ENCODE measurements around the gene ZNF783.

ZNF783 gene

DNA sequence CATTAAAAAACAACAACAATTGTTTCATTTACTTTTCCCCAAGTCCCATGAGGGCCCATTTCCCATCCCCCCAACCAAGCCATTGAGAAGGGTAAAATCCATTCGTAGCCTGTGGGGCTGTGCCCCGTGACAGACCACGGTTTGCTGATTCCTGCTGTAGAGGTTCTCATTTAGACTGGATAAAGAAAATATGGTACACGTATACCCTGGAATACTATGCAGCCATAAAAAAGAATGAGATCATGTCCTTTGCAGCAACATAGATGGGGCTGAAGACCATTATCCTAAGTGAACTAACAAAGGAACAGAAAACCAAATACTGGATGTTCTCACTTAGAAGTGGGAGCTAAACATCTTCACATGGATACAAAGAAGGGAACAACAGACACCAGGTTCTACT lies 44.9 kb downstream of the ZNF783 start:
- DNase-seq (ENCODE audit: extremely low read depth, low read depth), result no peak
- TF ChIP-seq, protein P1, sequence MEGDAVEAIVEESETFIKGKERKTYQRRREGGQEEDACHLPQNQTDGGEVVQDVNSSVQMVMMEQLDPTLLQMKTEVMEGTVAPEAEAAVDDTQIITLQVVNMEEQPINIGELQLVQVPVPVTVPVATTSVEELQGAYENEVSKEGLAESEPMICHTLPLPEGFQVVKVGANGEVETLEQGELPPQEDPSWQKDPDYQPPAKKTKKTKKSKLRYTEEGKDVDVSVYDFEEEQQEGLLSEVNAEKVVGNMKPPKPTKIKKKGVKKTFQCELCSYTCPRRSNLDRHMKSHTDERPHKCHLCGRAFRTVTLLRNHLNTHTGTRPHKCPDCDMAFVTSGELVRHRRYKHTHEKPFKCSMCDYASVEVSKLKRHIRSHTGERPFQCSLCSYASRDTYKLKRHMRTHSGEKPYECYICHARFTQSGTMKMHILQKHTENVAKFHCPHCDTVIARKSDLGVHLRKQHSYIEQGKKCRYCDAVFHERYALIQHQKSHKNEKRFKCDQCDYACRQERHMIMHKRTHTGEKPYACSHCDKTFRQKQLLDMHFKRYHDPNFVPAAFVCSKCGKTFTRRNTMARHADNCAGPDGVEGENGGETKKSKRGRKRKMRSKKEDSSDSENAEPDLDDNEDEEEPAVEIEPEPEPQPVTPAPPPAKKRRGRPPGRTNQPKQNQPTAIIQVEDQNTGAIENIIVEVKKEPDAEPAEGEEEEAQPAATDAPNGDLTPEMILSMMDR (IDR thresholded peaks at IDR 0.05; ENCODE audit: low read depth, low read length, missing control alignments), result no peak
- no peak overlapping the region for H3K4me3 ChIP-seq (replicated peaks; ENCODE audit: low read depth, low read length)

- TF ChIP-seq, protein P1 (IDR thresholded peaks at IDR 0.05; ENCODE audit: low read depth, low read length, missing control alignments), result no peak
- no peak overlapping the region for H3K4me3 ChIP-seq (replicated peaks; ENCODE audit: low read depth, low read length)
- no peak for DNase-seq (ENCODE audit: extremely low read depth, low read depth)
Measured at GRCh38 chr7:149307775-149308501, 45.9 kb downstream of the ZNF783 start.

DNA sequence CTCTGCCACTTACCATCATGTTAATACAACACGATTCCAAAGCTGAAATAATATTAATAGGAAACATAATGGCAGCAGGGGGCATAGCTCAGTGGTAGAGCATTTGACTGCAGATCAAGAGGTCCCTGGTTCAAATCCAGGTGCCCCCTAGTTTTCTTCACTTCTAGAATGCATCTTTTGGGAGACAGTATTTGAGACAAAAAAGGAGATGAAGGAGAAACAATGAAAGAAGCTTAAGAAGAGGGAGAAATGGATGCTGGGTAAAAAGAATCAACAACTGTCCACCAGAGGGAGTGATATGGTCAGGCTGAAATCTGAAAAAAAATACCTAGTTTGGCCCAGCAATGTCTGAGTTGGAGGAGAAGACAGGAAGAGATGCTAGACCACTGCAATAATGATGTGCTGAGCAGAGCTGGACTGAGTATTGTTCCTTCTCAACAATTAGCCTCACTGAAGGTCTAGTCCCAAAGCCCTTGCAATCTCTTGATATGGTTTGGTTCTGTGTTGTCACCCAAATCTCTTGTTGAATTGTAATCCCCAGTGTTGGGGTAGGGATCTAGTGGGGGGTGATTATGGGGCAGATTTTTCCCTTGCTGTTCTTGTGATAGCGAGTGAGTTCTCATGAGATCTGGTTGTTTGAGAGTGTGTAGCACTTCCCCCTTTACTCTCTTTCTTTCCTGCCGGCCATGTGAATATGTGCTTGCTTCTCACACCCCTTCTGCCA lies 48.3 kb downstream of the ZNF783 start:
- DNase-seq (ENCODE audit: extremely low read depth, low read depth), result peak; percentile 57
- no peak overlapping the region for H3K4me3 ChIP-seq (replicated peaks; ENCODE audit: low read depth, low read length)
- TF ChIP-seq, protein P1 (IDR thresholded peaks at IDR 0.05; ENCODE audit: low read depth, low read length, missing control alignments), result peak; percentile 56

- no peak for DNase-seq (ENCODE audit: extremely low read depth, low read depth)
- H3K4me3 ChIP-seq (replicated peaks; ENCODE audit: low read depth, low read length), result no peak overlapping the region
- TF ChIP-seq, protein P1 (IDR thresholded peaks at IDR 0.05; ENCODE audit: low read depth, low read length, missing control alignments), result no peak
Measured at GRCh38 chr7:149310990-149311573, 49.1 kb downstream of the ZNF783 start.

DNA sequence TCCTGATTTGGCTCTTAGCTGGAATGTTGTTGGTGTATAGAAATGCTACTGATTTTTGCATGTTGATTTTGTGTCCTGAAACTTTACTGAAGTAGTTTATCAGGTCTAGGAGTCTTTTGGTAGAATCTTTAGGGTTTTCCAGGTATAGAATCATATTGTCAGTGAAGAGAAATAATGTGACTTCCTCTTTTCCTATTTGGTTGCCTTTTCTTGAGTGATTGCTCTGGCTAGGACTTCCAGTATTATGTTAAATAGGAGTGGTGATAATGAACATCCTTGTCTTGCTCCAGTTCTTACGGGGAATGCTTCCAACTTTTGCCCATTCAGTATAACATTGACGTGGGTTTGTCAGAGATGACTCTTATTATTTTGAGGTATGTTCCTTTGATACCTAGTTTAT lies 52.0 kb downstream of the ZNF783 start:
- no peak overlapping the region for H3K4me3 ChIP-seq (replicated peaks; ENCODE audit: low read depth, low read length)
- DNase-seq (ENCODE audit: extremely low read depth, low read depth), result no peak
- TF ChIP-seq, protein P1 (IDR thresholded peaks at IDR 0.05; ENCODE audit: low read depth, low read length, missing control alignments), result no peak

- no peak for DNase-seq (ENCODE audit: extremely low read depth, low read depth)
- no peak overlapping the region for H3K4me3 ChIP-seq (replicated peaks; ENCODE audit: low read depth, low read length)
- TF ChIP-seq, protein P1 (IDR thresholded peaks at IDR 0.05; ENCODE audit: low read depth, low read length, missing control alignments), result no peak
Measured at GRCh38 chr7:149316606-149317005, 54.6 kb downstream of the ZNF783 start.
